ENCODE data around the gene SLC26A3.

The SLC26A3 gene

GRCh38 chr7:107726356-107727130 lies 76.5 kb downstream of the SLC26A3 start:
- H3K27ac ChIP-seq: no peak overlapping the region
- TF ChIP-seq, protein P1, sequence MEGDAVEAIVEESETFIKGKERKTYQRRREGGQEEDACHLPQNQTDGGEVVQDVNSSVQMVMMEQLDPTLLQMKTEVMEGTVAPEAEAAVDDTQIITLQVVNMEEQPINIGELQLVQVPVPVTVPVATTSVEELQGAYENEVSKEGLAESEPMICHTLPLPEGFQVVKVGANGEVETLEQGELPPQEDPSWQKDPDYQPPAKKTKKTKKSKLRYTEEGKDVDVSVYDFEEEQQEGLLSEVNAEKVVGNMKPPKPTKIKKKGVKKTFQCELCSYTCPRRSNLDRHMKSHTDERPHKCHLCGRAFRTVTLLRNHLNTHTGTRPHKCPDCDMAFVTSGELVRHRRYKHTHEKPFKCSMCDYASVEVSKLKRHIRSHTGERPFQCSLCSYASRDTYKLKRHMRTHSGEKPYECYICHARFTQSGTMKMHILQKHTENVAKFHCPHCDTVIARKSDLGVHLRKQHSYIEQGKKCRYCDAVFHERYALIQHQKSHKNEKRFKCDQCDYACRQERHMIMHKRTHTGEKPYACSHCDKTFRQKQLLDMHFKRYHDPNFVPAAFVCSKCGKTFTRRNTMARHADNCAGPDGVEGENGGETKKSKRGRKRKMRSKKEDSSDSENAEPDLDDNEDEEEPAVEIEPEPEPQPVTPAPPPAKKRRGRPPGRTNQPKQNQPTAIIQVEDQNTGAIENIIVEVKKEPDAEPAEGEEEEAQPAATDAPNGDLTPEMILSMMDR (conservative IDR thresholded peaks at IDR 0.05): no peak

- TF ChIP-seq, protein P1 (conservative IDR thresholded peaks at IDR 0.05): peak; percentile 84
- H3K27ac ChIP-seq: no peak overlapping the region
Measured at GRCh38 chr7:107725138-107725740, 77.8 kb downstream of the SLC26A3 start.

DNA sequence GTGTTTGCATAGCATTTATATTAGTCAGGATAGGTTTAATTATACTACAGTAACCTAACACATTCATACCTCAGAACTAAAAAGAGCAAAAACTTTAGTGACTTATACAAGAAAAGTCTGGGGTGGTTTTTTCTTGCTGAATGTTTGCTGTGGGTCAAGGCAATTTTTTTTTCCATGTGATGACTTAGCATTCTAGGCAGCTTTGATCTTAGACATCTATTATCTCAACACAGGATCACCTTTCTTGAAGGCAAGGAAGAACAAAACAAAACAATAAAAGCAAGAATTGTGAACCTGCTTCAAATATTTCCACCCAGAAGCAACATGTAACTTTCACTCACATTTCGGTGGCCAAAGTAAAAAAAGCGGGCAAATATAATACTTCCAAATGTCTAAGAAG lies 79.8 kb downstream of the SLC26A3 start:
- TF ChIP-seq, protein P1 (conservative IDR thresholded peaks at IDR 0.05): no peak
- no peak overlapping the region for H3K27ac ChIP-seq

- H3K27ac ChIP-seq: no peak overlapping the region
- TF ChIP-seq, protein P1 (conservative IDR thresholded peaks at IDR 0.05): no peak
Measured at GRCh38 chr7:107721286-107721685, 81.7 kb downstream of the SLC26A3 start.

DNA sequence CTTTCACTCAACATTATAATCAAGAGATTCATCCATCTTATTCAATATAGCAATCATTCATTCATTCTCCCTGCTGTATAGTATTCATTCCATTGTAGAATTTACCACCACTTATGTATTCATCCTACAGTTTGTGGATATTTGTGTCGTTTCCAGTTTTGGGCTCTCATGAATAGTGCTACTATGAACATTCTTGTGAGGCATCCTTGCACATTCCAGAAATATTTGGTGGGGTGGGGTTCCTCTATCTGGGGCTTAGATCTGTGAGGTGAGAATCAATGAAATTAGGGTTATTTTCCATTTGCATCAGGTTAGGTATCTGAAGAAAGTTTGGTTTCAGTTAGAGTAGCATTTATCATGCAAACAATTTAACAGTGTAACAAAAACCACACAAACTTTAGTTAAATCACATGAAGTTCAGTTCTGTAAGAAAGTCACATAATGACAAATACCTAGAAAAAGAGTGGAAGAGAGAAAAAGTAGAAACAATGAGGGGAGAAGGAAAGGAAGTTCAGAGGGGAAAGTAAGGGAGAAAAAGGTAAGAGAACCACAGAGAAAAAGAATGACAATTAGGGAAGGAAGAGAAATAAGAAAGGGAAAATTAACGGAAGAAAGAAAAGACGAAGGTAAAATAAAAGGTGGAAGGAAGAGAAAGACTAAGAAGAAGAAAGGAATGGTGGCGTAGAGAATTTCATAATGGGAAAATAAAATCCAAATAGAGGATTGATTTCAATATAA lies 84.4 kb downstream of the SLC26A3 start:
- no peak overlapping the region for H3K27ac ChIP-seq
- TF ChIP-seq, protein P1 (conservative IDR thresholded peaks at IDR 0.05): no peak

DNA sequence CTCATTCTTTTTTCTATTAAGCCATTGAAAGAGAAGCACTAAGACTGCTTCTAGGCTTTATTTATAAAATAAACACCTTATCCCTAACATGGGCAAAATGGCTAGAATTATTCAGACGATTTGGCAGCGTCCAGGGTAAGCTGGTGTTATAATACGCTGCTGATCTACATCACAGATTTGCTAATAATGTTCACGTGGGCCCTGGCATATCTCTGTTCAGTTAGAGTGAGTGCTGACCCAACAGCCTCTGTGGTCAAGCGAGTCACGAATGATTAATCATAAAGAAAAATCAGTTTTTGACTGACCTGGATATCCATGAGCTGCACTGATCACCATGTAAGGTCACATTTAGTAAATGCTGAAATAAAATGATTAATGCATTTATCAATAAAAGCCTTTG lies 87.5 kb downstream of the SLC26A3 start:
- TF ChIP-seq, protein P1 (conservative IDR thresholded peaks at IDR 0.05): no peak

More for the DNA sequence above, 87.5 kb downstream of the SLC26A3 start:
- H3K27ac ChIP-seq: no peak overlapping the region
